WI38 (cell line): ENCODE measurements around the gene GJA3.

Source experiments
- H3K4me3 ChIP-seq: 2 replicates; pipeline ENCODE4 v1.5.1; 2011; ENCODE audit warnings: low read depth, mild to moderate bottlenecking, control low read depth, low read length
- TF ChIP-seq, protein P1 (sequence below): IDR thresholded peaks from 2 replicates; pipeline ENCODE4 v1.5.1; 2012; ENCODE audit warnings: low read depth, mild to moderate bottlenecking, control low read depth, low read length

GJA3 gene

DNA sequence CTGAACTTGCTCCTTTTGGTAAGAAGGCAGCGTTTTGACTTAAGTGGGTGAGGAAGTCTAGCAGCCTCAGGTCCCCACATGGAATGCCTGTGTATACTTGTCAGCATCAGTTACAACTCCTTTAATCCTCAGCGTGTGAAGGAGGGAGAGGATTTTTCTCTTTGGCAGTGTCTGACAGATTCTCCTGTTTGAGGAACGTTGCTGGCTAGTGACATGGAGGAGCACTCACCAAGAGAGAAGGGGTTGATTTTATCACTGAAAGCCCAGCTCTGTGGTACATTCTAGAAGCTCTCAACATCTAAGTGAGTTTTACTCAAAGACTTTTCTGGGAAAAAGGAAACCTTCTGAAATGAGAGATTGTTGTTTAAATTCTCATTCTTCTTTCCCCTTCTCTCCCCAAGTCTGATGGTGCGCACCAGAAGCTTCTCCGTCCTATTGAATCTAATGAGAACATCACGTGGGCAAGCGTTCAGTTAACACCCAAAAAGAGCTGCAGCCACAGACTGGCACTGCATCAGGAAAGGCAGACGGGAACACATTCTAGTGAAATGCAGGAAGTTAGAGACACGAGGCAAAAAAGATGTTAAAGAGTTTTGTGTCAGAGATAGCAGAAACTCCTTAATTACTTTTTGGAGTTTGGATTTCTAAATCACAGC is 58.2 kb downstream of the GJA3 start:
- H3K4me3 ChIP-seq: no peak overlapping the region
- TF ChIP-seq, protein P1, sequence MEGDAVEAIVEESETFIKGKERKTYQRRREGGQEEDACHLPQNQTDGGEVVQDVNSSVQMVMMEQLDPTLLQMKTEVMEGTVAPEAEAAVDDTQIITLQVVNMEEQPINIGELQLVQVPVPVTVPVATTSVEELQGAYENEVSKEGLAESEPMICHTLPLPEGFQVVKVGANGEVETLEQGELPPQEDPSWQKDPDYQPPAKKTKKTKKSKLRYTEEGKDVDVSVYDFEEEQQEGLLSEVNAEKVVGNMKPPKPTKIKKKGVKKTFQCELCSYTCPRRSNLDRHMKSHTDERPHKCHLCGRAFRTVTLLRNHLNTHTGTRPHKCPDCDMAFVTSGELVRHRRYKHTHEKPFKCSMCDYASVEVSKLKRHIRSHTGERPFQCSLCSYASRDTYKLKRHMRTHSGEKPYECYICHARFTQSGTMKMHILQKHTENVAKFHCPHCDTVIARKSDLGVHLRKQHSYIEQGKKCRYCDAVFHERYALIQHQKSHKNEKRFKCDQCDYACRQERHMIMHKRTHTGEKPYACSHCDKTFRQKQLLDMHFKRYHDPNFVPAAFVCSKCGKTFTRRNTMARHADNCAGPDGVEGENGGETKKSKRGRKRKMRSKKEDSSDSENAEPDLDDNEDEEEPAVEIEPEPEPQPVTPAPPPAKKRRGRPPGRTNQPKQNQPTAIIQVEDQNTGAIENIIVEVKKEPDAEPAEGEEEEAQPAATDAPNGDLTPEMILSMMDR: no peak

DNA sequence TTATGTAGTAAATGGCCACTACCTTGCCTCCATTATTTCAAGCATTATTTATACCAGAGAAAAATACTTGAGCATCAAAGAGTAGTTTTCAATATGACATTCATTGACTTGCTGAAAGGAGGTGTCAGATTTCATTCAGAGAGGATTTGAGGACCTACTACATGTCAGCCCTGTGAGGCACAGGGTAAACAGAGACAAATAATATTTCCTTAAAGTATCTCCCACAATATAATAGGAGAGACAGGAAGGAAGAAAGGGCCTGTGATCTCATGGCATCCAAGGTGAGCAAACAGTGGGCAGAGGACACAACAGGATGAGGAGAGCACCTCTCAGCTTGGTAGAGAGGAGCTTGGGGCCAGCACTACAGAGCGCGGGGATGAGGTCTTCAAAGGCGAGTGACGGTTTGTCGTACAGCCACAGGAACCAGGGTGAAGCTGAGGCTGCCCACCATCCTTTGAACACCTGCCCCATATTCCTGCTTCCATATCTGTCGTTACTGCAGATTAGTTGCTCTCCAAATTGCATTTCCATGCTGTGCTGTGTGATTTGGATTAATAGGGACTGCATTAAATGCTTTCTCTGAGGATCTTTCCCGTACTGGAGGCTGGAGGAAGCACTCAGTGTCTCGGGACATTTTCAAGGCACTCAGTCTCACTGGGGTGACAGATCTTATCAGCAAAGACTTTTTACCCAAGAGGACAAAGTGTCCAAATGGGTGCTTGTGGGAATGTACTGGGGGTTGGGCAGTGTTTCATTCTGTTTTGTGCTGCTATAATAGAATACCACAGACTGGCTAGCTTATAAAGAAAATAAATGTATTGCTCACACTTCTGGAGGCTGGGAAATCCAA is 59.2 kb downstream of the GJA3 start:
- TF ChIP-seq, protein P1: no peak
- H3K4me3 ChIP-seq: no peak overlapping the region

DNA sequence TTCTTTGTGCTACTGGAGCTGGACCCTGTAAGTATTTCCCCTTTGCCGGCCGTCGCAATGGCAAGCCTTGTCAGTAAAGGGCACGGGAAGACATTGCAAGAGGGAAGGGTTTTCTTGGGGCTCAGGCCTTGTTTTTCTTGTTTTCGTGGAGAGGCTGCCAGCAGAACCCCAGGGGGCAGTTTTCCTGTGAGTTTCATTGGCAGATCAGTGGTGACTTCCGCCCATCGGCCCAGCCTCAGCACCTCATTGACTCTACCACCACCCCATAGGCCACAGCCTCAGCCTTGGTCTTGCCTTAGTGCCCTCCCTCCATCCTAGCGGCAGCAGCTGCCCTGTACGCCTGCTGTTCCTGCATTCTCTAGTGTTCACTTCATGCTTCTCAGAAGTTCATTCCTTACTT is 61.5 kb downstream of the GJA3 start:
- H3K4me3 ChIP-seq: no peak overlapping the region
- TF ChIP-seq, protein P1: no peak

DNA sequence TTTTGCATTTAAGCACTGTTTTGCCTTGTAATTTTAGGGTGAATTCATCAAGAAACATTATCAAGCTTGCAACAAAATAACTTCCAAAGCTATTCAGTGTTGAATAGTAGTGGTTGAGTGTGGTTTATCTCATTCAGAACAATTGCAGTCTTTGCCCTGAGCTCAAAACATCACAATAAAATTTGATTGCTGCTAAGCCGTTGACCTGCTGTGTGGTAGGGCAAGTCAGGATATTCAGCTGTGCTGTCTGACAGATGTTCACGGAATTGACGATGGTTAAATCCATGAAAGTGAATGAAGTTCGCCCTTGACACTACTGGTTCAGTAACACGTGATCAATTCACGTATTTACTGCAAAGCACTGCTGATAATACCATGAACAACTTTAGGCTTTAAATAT is 66.9 kb downstream of the GJA3 start:
- H3K4me3 ChIP-seq: no peak overlapping the region
- TF ChIP-seq, protein P1: no peak

DNA sequence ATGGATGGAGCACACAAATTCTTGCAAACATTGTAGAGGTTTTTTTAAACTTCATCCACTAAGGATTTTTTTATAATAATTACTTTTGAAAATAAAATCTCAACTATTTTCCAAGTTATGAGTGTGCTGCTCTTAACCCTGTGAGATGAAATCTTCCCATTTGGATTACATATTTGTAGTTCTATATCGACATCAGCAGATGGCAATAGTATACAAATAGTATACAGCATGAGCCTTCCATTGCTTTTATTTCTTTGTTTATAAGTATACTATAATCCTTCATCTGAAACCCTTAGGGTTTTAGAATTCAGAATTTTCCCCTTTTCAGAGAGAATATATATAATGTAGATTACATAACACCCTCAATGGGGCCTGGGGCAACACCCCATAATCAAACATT is 70.5 kb downstream of the GJA3 start:
- TF ChIP-seq, protein P1: no peak
- H3K4me3 ChIP-seq: no peak overlapping the region
